GM19025 (cell line): ENCODE measurements around the gene ARHGAP6.
"Not testable (repeated sequence)": the region's sequence is repeated elsewhere in the genome, so short reads cannot be mapped to it uniquely, and the experiment has no call there.

Source experiments
- ATAC-seq: cut with Tn5 transposase; IDR thresholded peaks from one replicate; pipeline ENCODE4 v1.9.1; 2021; ENCODE audit warnings: mild to moderate bottlenecking, low read depth, moderate library complexity; ENCODE audit not compliant: unreplicated experiment

The ARHGAP6 gene

GRCh38 chrX:11269006-11269405 is 396.7 kb downstream of the ARHGAP6 start:
- no peak for ATAC-seq

- peak; percentile 50 for ATAC-seq
Measured at GRCh38 chrX:11267425-11267824, 398.3 kb downstream of the ARHGAP6 start.

- ATAC-seq, result no peak
Measured at GRCh38 chrX:11266573-11267003, 399.1 kb downstream of the ARHGAP6 start.

GRCh38 chrX:11265352-11265751 is 400.4 kb downstream of the ARHGAP6 start:
- ATAC-seq, result no peak

- ATAC-seq, result no peak
Measured at GRCh38 chrX:11264925-11265324, 400.8 kb downstream of the ARHGAP6 start.

GRCh38 chrX:11261260-11261659 is 404.5 kb downstream of the ARHGAP6 start:
- no peak for ATAC-seq

- ATAC-seq, result no peak
Measured at GRCh38 chrX:11259437-11259836, 406.3 kb downstream of the ARHGAP6 start.

DNA sequence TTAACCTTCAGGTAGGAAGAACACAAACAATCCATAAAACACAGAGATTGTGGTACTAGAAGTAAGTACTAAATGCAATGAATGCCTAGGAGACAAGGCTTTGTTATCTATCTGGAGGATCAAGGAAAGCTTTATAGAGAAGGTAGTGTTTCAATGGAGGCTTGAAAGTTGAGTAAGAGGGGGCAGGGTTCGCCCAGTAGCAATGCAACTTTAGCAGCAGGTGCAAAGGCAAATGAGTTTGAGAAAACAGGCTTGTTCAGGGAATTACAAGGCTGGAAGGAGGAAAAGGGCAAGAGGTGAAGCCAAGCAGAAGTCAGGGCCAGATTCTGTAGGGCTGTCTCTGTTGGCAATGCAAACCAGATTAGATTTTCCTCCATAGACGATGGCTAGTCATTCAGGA is 408.0 kb downstream of the ARHGAP6 start:
- ATAC-seq, result no peak

DNA sequence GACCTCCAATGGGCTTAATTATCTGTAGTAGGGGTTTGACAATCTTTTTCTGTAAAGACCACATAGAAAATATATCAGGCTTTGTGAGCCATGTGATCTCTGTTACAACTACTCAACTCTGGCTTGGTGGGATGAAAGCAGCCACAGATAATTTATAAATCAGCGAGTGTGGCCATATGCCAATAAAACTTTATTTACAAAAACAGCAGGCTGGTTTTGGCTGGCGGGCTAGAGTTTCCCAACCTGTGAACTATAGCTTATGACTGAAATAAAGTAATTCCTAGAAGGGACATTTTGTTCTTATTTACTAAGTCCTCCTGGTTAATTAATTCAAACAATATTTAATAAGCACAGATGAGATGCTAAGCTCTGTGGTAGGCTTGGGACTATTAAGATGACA is 408.4 kb downstream of the ARHGAP6 start:
- no peak for ATAC-seq

GRCh38 chrX:11254417-11255109 is 411.2 kb downstream of the ARHGAP6 start:
- ATAC-seq, result no peak

DNA sequence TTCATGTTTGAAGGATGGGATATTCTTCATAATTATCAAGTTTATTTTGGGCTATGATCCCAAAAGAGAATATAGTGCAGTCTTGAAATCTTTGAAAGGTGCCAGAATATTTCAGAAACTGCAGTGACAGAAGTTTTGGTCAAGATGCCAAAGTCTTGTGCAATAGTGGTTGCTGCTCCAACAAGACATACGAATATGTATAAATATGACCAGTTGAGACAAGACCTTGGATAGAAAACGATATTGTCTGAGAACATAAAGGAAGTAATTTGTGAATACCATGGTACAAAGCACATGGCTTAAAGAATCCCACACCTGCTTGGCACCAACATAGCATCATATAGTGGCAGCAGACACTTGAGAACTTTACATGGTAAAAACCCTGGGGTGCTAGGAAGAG is 421.1 kb downstream of the ARHGAP6 start:
- ATAC-seq, result no peak

DNA sequence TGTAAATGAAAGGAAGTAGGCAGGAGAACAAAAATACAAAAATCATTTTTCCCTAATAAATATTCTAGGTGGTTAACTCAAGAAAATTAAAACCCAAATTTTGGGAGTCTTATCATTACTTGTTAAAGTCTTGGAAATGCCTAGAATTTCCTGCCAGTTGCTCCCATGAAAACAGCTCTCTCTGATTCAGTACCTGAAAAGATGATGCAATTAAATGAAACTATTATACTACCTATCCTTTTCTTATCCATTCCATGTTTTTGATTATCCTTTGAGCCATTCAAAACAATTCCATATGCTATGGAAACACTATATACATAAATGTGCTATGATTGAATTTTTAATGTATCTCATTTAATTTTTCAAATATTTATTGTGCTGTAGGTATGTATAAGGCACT is 423.0 kb downstream of the ARHGAP6 start:
- no peak for ATAC-seq

GRCh38 chrX:11241720-11242119 is 424.0 kb downstream of the ARHGAP6 start:
- ATAC-seq, result no peak

DNA sequence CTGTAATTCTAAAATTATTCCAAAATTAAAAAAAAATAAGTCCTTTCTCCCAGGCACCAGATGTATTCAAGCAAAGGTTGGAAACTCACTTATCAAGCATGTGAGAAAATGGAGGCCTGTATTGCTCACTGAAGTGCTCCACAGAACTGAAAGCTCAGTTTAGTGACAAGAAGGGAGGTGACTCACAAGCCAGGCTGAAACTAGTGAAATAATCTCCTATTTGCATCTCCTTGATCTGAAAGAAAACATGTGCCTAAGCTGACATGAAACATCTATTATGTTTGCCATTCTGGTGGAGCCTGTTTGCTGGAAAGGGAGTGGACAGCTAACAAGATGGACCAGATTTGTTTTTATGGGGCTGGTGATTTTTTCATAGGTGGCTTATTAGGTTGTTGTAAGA is 426.5 kb downstream of the ARHGAP6 start:
- peak; percentile 90 for ATAC-seq

- not testable (repeated sequence) for ATAC-seq
Measured at GRCh38 chrX:11235377-11235776, 430.3 kb downstream of the ARHGAP6 start.

- ATAC-seq, result peak; percentile 55
Measured at GRCh38 chrX:11215191-11215921, 450.4 kb downstream of the ARHGAP6 start.

GRCh38 chrX:11214346-11215190 is 451.2 kb downstream of the ARHGAP6 start:
- ATAC-seq, result no peak

DNA sequence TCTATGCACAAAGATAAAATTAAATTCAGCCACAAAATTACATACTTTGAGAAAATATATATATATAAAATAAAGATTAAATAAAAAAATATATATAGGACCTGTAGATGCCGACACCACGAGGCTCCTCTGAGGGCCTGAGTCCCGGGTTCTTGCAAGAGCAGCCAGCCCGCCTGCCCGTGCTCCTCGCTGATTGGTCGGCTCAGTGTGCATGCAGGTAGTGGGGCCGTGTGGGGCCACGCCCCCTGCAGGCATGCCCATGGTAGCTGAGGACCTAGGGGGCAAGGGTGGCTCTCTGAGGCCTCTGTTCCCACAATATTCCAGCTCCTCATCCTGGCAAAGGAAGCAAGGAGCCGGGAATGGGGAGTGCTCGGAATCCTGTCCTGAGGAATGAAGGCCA is 453.0 kb downstream of the ARHGAP6 start:
- no peak for ATAC-seq

- ATAC-seq, result no peak
Measured at GRCh38 chrX:11210415-11210801, 455.3 kb downstream of the ARHGAP6 start.

DNA sequence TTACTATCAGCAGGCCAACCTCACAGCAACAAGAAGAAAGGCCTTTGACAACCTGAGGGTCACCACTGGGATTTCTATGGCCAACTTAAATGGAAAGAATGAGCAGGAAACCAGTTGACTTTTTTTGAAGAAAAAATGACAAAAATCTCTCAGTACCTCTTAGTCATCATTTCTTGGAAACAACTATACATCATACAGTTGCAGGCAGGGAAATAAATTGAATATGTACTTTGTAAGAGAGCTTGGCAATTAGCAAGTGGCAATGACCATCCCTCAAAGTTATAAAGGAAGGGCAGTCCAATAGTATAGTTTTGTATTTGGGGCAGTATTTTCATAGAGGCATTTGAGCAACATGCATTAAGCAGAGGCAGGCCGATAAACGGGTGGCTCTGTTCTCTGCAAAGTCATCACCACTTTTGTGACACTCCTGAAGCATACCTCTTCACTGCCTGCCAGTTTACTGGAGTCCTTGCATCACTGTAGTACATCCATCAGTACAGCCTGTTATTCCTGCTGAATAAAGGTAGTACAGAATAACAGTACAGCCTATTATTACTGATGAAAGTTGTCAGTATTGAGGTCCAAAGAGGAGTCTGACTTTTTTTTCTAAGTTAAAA is 455.8 kb downstream of the ARHGAP6 start:
- ATAC-seq, result no peak

DNA sequence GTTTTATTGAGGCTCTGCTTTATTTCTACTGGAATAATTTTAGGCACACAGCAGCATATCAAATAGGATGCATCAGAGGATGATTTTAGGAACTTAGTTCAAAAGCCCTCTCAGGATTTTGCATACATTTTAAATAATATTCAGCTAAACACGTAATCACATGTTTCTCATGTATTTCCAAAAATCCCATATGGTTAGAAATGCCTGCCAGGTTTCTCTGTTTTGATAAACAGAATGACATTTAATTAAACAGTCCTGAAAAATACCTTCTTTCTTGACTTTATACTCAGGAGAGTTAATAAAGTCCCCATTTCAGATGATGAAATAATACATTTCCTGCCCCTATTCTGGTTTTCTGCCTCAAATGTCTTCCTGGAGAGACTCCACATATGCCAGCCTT is 459.0 kb downstream of the ARHGAP6 start:
- ATAC-seq, result no peak
